Left ventricle myocardium superior (tissue), 1 donor: ENCODE measurements around the gene HDAC4. TPM values are rescaled to one million over a fixed set of nuclear protein-coding genes. Genes with fewer than 3 reads are reported as not detected.

Experiments
- ATAC-seq: fragments of 200-7000 bp; cut with Tn5 transposase; one replicate; pipeline ENCODE4 v1.9.1; 2020; ENCODE audit warnings: mild to moderate bottlenecking, moderate library complexity
- DNase-seq: peaks from one replicate; pipeline ENCODE4 v3.0.0-alpha.2; 2020
- intact Hi-C: fragments of 100-400 bp; cut with micrococcal nuclease; formaldehyde crosslinking; loops from one replicate; pipeline ENCODE4 v1.11.0; 2022
- total RNA-seq: library from RNA; stranded (reverse); fragmentation: NEBNext Ultra II Directional; extraction: Animal tissue kit (Norgen Biotek cat#: 25700); gene quantifications from one replicate; pipeline ENCODE4 v1.2.1, GENCODE V29; 2021
- donor health status: DM: no; HTN: yes; CAD: no; lungs with severe emphysema.

Gene HDAC4
- total RNA-seq, 1 donor from 2014 or later: 25.6 TPM

DNA sequence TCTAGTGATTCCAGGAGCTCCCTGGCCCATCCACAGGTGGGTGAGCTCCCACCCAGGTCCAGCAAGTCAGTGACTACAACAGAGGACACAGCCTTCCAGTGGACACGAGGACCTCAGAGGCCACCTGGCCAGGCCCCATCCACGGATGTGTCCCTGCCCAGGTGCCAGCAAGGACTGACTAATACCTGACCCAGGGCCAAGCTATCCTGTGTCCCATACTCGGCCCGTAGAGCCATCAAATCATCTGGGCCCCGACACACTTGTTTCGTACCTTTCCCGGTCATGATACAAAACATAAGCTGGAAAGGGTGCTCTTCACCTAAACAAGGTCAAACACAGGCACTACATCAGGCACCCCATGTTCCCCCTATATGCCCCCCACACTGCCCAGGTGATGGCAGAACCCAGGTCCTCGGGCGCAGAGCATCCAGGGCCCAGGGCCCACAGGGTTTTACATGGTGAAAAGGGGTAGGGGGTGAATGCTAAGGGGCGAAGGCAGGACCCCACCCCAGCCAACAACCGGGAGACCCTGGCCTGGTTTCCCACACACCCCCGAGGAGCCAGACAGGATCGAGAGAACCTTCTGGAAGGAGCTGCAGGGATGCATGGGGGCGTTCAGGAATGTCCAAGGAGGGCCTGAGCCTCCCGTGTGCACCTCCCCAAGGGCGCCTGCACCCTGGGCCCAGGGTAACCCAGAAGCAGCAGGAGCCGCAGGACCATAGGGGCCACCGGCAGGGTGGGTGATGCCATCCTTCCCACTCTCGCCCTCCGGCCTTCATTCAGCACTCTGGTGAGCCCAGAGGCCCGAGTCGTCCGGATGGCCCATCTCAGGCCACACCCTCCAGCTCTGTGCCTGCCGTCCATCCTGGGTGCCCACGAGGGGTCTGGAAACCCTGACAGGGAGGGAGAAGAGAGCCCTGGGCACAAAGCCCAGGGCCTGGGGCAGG lies 94.3 kb downstream of the HDAC4 start:
- ATAC-seq (no peak), DNase-seq (peak; percentile 39)
- intact Hi-C loops: no loop called here

- intact Hi-C loops: no loop called here
- no peak for DNase-seq
- no peak for ATAC-seq
Observed at GRCh38 chr2:239305771-239306170, 95.0 kb downstream of the HDAC4 start.

- intact Hi-C loops: no loop called here
- DNase-seq (peak; percentile 52), ATAC-seq (peak; percentile 24)
Observed at GRCh38 chr2:239305222-239305575, 95.6 kb downstream of the HDAC4 start.

DNA sequence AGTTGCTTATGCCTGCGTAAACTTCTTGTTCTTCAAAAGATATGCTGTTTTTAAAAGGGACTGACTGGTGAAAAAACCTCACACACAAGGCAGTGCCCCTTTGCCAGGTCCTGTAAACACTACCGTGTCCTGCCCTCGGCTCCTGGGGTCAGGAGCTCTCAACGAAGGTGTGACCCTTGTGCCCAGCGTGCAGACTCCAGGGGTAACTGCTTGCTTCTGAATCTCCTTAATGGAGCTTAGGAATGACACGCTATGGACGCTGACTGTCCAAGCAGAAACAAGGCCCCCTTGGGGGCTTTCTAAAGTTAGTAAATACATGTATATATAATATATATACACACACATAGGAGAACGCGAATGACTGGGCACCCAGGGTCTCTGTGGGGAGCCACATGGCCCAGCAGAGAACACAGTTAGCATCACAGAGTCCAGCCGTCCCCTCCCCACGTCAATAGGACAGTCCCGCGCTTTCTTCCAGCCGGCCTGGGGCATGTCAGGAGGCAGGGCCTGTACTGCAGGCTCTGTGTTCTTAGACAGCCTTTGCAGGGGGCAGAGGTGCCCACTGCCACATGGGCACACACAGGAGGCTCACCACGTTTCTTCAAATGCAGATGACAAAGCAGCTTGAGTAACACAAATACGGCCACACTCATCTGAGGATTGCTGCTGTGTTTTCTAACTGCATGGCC lies 96.1 kb downstream of the HDAC4 start:
- intact Hi-C loops: no loop called here
- DNase-seq (peak; percentile 31), ATAC-seq (no peak)

DNA sequence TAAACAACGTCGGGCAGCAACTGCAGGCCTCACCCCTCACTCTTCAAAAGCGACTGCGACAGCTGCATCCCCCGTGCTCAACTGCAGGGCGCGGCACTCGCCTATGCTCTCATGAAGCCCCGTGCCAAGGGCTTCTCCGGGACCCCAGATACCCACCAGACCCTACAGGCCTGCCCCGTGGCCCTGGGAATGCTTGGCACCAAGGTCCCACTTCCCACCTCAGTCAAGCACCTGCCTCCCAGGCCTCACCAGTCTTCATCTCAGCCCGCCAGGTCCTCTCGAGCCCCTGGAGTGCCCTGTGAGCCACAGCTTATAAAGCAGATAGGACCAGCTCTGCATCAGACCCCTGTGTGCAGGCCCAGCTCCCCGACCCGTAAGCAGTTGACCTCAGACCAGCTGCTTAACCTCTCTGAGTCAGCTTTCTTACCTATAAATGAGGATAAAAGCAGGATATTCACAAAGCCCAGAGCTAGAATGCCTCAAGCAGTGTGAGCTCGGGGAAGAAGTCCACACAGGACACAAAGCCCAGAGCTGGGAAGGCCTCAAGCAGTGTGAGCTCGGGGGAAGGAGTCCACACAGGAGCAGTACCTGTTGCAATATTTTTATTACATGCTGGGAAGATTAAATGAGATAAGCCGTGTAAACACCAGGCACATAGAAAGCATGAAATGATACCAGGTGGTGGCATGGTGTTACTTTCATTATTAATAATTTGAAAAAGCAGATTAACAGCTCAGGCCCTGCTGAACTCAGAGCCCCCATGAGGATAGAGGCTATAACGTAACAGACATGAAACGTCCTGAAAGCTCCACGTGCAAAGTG lies 96.9 kb downstream of the HDAC4 start:
- no peak for DNase-seq
- intact Hi-C loops: no loop called here
- no peak for ATAC-seq

GRCh38 chr2:239302808-239303557 lies 97.8 kb downstream of the HDAC4 start:
- peak; percentile 44 for DNase-seq
- ATAC-seq: no peak
- intact Hi-C loops: no loop called here

DNA sequence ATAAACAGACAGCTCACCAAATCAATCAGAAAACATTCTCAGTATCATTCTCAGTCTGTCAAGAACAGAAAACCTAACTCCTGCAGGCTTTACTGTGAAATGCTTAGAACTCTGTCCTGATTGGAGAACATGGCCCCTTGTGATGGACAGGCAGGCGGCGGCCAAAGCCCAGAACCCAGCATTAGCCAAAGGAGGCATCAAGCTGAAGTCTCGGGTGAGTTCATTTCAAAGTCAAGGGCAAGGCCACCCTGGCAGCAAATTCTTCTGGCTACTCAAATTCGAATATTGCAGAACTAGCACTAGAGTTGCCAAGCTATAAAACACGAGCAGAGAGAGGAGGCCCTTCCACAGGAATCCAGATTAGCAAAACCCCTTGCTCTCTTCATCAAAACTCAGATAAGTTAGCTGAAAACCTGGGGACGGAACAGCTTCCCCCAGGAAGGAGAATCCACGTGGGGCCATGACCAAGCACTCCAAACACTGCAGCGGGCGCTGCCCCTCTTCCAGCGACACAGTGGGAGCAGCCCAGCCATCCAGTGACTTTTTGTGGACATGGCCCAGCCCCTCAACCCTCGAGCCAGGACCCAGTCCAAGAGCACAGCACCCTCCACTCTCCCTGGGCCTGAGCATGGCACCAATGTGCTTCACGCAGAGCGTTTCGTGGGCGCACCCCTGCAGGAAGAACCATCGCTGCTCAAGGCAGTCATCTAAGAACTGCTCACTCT lies 98.6 kb downstream of the HDAC4 start:
- intact Hi-C loops: no loop called here
- no peak for ATAC-seq

DNA sequence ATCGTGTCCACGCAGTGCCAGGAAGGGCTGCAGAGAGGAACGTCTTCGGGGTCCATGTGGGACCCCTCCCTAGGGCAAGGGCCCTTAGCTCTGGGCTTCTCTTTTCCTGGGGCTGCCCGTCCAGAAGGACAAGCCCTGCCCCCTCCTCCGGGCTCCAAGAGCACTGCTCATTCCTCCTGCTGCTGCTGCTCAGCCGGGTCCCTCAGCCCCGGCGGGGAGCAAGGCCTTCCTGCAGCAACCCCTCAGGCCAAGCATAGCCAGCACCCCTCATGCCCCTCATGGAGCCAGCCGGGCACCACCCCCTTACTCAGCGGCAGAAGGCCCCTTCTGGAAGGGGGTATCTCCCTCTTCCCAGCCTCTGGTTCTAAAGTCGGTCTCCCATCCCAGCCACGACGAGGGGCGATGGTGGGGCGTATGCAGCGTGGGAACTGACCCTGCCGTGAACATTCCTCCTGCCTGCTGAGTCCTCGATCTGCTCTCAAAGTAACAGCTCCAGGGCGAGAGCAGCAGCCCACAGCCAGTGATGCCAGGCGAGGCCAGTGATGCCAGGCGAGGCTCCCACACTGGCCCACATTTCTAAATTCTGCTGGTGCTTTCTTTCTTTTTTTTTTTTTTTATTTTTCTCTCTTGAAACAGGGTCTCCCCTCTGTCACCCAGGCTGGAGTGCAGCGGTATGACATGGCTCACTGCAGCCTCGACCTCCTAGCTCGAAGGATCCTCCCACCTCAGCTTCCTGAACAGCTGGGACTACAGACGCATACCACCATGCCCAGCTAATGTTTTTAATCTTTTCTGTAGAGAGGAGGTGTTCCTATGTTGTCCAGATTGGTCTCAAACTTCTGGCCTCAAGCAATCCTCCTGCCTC lies 99.7 kb downstream of the HDAC4 start:
- ATAC-seq (peak; percentile 2), DNase-seq (peak; percentile 50)
- intact Hi-C loops: no loop called here

More for the DNA sequence above, 98.6 kb downstream of the HDAC4 start:
- peak; percentile 41 for DNase-seq

GRCh38 chr2:239300242-239300641 lies 100.6 kb downstream of the HDAC4 start:
- ATAC-seq (no peak), DNase-seq (peak; percentile 27)
- intact Hi-C loops: no loop called here

DNA sequence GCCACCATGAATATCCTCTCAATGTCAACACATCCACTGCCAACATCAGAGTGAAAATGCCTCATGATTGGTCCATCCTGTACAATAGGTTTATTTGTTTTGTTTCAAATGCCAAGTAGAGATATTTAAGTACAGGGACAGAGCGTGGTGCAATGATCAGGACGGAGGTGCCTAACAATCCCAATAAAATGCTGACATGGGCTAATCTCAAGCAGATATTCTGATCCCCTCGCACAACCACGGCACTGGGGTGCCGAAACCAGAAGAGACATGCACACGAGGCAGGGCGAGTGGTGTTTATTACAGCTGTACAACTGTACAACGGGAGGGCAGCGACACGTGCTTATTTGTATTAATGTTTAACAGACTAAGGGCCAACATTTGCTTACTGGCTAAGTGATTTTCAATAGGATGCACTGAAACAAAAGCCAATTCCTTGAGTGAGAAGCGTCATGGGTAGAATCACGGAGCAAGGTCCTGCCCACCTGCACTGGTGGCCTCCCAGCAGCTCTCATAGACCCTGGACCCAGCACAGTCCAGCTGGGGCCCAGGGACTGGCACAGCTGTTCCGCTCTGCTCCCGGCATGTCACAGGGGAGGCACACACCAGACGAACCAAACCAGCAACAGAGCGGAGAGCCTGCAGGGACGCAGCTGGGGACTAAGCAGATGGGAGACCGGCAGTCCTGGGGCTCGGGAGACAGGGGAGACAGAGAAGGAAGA lies 101.4 kb downstream of the HDAC4 start:
- DNase-seq (peak; percentile 27), ATAC-seq (no peak)
- intact Hi-C loops: no loop called here

GRCh38 chr2:239298116-239298804 lies 102.6 kb downstream of the HDAC4 start:
- intact Hi-C loops: no loop called here
- ATAC-seq (no peak), DNase-seq (peak; percentile 31)

DNA sequence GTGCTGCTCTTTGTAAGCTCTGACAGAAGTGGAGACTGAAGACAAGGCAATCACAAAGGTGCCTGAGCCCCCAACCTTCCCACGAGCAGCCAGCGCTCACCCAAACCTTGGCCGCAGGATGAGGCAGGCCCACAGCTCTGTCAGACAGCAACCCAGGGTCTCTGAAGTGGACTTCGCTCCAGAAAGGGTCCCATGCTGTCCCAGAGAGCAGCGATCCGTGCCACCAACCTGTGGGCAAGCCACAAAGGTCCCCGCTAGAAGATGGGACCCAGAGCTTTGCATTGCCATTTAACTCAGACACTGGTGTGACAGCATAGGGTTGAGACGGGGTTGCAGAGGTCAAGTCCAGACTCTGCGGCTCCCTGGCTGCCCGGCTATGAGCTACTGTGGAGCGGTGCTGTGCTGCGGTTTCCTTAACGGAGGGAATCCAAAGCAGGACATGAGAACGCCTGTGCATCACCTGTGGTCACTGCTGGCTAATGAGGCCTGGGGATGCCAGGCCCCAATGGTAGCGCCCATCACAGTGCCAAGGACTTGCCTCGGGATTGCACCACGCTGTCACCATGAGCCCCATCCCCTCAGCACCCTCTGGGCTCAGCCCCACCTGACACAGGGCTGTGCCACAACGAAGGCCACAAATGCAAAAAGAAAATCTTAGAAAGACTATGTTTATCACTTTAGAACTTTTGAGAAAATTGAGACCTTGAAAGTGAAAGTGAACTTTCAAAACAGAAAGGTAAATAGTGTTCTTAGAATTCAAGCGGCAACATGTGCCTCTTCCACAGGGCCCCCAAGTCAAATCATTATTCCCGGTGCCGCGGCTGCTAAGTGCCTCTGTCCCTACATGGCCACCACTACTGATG lies 103.4 kb downstream of the HDAC4 start:
- peak; percentile 23 for DNase-seq
- intact Hi-C loops: no loop called here
- no peak for ATAC-seq

GRCh38 chr2:239296020-239296932 lies 104.5 kb downstream of the HDAC4 start:
- intact Hi-C loops: no loop called here
- no peak for ATAC-seq
- DNase-seq: no peak

DNA sequence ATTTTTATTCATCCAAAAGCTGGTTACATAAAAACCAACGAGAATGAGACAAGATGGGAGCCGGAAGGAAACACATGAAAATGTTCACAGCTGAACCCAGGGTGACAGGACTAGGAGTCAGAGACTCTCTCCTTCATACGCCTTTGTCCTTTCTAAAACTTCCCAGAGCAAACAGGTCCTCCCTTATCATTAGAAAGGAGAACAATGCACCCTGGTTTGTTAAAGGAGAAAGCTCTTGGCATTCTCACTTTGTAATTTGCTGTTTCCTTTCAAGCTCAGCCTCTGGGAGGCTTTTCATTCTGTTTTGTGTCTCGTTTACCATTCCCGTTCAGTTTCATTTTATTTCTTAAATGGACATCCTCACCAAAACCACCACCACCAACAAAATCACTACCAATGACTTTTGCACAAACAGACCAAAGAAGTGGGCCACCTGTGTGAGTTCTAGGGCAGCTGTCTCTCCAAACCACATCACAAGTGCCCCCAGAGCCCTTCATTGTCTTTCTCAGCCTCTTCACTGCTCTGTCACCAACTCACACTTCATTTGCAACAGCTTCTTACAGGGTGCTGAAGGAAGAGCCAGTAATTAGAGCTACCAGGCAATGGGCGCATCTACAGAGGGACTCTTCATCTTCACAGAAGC lies 105.3 kb downstream of the HDAC4 start:
- intact Hi-C loops: no loop called here
- no peak for ATAC-seq
- DNase-seq: no peak
